Skeletal muscle tissue (tissue), 4 donors: ENCODE data around the gene TBR1. TPM values are rescaled to one million over a fixed set of nuclear protein-coding genes. Genes with fewer than 3 reads are reported as not detected.

ENCODE experiments used
- H3K27ac ChIP-seq: one replicate; pipeline ENCODE4 v1.7.0; 2013; ENCODE audit warnings: mild to moderate bottlenecking, low read depth, low read length, inconsistent platforms
- H3K27me3 ChIP-seq, 3 donors: one replicate each; pipeline ENCODE4 v1.7.0; 2013; ENCODE audit warnings: low read length in 3 of 3; ENCODE audit not compliant: control insufficient read depth in 3 of 3, insufficient read depth in 3 of 3
- H3K36me3 ChIP-seq, 3 donors: one replicate each; pipeline ENCODE4 v1.7.0; 2013; ENCODE audit warnings: low read length in 3 of 3; ENCODE audit not compliant: control insufficient read depth in 3 of 3, insufficient read depth in 3 of 3
- H3K4me1 ChIP-seq, 3 donors: one replicate each; pipeline ENCODE4 v1.7.0; 2013; ENCODE audit warnings: low read length in 3 of 3, mild to moderate bottlenecking in 3 of 3; ENCODE audit not compliant: control insufficient read depth in 3 of 3, insufficient read depth in 3 of 3
- H3K4me3 ChIP-seq, 3 donors: one replicate each; pipeline ENCODE4 v1.7.0; 2013; ENCODE audit warnings: low read length in 3 of 3
- H3K9ac ChIP-seq, 3 donors: one replicate each; pipeline ENCODE4 v1.7.0; 2013; ENCODE audit warnings: low read length in 3 of 3, mild to moderate bottlenecking in 3 of 3, moderate library complexity in 2 of 3, low read depth in 1 of 3
- H3K9me3 ChIP-seq, 3 donors: one replicate each; pipeline ENCODE4 v1.7.0; 2013; ENCODE audit warnings: low read length in 3 of 3; ENCODE audit not compliant: control insufficient read depth in 3 of 3
- total RNA-seq: library from RNA; depleted of rRNA; stranded (reverse); fragments of >200 nt; gene quantifications from one replicate; pipeline ENCODE4 v1.2.3, GENCODE V29; 2014
- donor health status: Osteomylitis.

The TBR1 gene
- total RNA-seq, 1 donor from 2014 or later = not detected

GRCh38 chr2:161412346-161412745, 3.8 kb upstream of the TBR1 start:
- Histone ChIP-seq H3K4me1 (peaks cover 17 to 29% (median 27%) of the 10 kb centered on the region in 3 donors), H3K9ac (no peak overlapping the region), H3K36me3 (no peaks in the 10 kb centered on the region), H3K4me3 (no peak overlapping the region), H3K27me3 (peaks cover 32 to 36% (median 33%) of the 10 kb centered on the region in 3 donors), H3K9me3 (no peaks in the 10 kb centered on the region), H3K27ac (no peak overlapping the region)

GRCh38 chr2:161414042-161415033, 1.8 kb upstream of the TBR1 start:
- Histone ChIP-seq H3K36me3 (no peaks in the 10 kb centered on the region), H3K9me3 (no peaks in the 10 kb centered on the region), H3K4me1 (peaks cover 26 to 37% (median 32%) of the 10 kb centered on the region in 3 donors), H3K4me3 (peak overlapping the region; percentile 62 to 71 (median 68)), H3K9ac (peak overlapping the region; percentile 13 to 60 (median 42)), H3K27me3 (peaks cover 52 to 56% (median 53%) of the 10 kb centered on the region in 3 donors), H3K27ac (no peak overlapping the region)

- no peak overlapping the region for H3K27ac ChIP-seq
- H3K36me3 ChIP-seq = no peaks in the 10 kb centered on the region
- peak overlapping the region in 1 of 3 donors; percentile 42 for H3K9ac ChIP-seq
- peaks cover 54 to 62% (median 61%) of the 10 kb centered on the region in 3 donors for H3K27me3 ChIP-seq
- peaks cover 26 to 37% (median 32%) of the 10 kb centered on the region in 3 donors for H3K4me1 ChIP-seq
- peak overlapping the region; percentile 62 to 71 (median 68) for H3K4me3 ChIP-seq
- H3K9me3 ChIP-seq = no peaks in the 10 kb centered on the region
These were observed 787 bp upstream of the TBR1 start for GRCh38 chr2:161415034-161415986.

- Histone ChIP-seq H3K4me1 (peaks cover 26 to 37% (median 32%) of the 10 kb centered on the region in 3 donors), H3K36me3 (no peaks in the 10 kb centered on the region), H3K9ac (no peak overlapping the region), H3K27me3 (peaks cover 69 to 77% (median 73%) of the 10 kb centered on the region in 3 donors), H3K4me3 (peak overlapping the region in 2 of 3 donors; percentile 2 to 25), H3K9me3 (no peaks in the 10 kb centered on the region), H3K27ac (no peak overlapping the region)
These were observed 776 bp downstream of the TBR1 start for GRCh38 chr2:161416708-161417437.

GRCh38 chr2:161417438-161418274, 1.6 kb downstream of the TBR1 start:
- H3K36me3 ChIP-seq = no peaks in the 10 kb centered on the region
- peaks cover 77 to 84% (median 81%) of the 10 kb centered on the region in 3 donors for H3K27me3 ChIP-seq
- H3K27ac ChIP-seq = no peak overlapping the region
- no peak overlapping the region for H3K9ac ChIP-seq
- no peaks in the 10 kb centered on the region for H3K9me3 ChIP-seq
- no peak overlapping the region for H3K4me3 ChIP-seq
- peaks cover 26 to 37% (median 32%) of the 10 kb centered on the region in 3 donors for H3K4me1 ChIP-seq

GRCh38 chr2:161418275-161418714, 2.2 kb downstream of the TBR1 start:
- H3K4me1 ChIP-seq = peaks cover 26 to 37% (median 32%) of the 10 kb centered on the region in 3 donors
- H3K9ac ChIP-seq = no peak overlapping the region
- H3K27me3 ChIP-seq = peaks cover 84 to 90% (median 87%) of the 10 kb centered on the region in 3 donors
- H3K27ac ChIP-seq = no peak overlapping the region
- no peak overlapping the region for H3K4me3 ChIP-seq
- no peaks in the 10 kb centered on the region for H3K36me3 ChIP-seq
- H3K9me3 ChIP-seq = no peaks in the 10 kb centered on the region

GRCh38 chr2:161418715-161419637, 2.9 kb downstream of the TBR1 start:
- H3K36me3 ChIP-seq = no peaks in the 10 kb centered on the region
- H3K9me3 ChIP-seq = no peaks in the 10 kb centered on the region
- peaks cover 87 to 97% (median 91%) of the 10 kb centered on the region in 3 donors for H3K27me3 ChIP-seq
- H3K9ac ChIP-seq = no peak overlapping the region
- H3K27ac ChIP-seq = no peak overlapping the region
- H3K4me3 ChIP-seq = peak overlapping the region in 2 of 3 donors; percentile 52 to 60
- H3K4me1 ChIP-seq = peaks cover 27 to 40% (median 32%) of the 10 kb centered on the region in 3 donors

- Histone ChIP-seq H3K9ac (no peak overlapping the region), H3K27ac (no peak overlapping the region), H3K27me3 (peaks cover 90 to 99% (median 92%) of the 10 kb centered on the region in 3 donors), H3K4me3 (no peak overlapping the region), H3K36me3 (no peaks in the 10 kb centered on the region), H3K9me3 (no peaks in the 10 kb centered on the region), H3K4me1 (peaks cover 26 to 34% (median 29%) of the 10 kb centered on the region in 3 donors)
These were observed 3.6 kb downstream of the TBR1 start for GRCh38 chr2:161419638-161420190.
